ENCODE measurements around the gene PKN1.

PKN1 gene

DNA sequence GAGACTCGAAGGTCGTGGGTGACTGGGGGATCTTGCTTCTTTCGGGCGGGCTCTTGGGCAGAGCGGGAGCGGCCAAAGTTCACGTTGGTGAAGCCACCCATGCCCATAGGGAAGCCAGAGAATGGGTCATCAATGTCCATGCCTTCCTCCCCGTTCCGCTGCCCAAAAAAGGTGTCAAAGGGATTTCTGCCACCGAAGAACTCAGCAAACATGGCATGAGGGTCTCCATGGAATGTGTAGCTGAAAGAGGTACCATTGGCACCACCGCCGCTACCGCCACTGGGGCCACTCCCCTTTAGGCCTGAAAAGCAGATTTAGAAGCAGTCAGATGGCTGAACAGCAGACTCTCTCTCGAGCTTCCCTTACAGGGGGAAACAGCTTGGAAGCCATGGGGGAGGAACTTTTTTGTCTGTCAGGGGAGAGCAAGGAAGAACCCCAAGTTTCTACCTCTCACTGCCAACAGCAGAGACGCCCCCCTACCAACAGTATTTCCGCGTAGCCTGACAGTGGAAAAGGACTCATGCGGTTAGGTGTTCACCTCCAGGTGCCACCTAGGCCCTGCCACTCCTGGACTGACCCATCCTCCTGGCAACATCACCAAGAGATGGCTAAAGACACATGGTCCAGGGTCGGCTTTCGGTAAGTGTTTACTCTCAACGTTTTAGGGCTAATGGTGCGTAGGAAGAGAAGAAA, 83.8 kb downstream of the PKN1 start:
- no peak for DNase-seq

DNA sequence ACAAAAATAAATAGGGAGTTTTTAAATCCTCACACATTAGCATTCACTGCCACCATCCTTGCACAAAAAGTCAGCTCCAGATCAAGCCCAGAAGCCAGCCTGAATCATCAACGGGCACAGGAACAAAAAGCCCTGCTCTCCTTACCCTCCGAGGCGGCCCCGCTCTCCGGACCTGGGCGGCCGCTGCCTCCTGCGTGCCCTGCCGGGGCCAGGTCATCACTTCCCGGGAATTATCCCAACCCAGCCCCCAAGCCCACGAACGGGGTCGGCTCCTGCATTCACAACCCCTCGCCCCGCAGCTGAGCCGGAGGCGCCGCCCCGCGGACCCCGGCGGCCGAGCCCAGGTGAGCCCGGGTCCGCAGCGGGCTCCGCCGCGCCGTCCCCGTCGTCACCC, 84.3 kb downstream of the PKN1 start:
- no peak for DNase-seq

DNA sequence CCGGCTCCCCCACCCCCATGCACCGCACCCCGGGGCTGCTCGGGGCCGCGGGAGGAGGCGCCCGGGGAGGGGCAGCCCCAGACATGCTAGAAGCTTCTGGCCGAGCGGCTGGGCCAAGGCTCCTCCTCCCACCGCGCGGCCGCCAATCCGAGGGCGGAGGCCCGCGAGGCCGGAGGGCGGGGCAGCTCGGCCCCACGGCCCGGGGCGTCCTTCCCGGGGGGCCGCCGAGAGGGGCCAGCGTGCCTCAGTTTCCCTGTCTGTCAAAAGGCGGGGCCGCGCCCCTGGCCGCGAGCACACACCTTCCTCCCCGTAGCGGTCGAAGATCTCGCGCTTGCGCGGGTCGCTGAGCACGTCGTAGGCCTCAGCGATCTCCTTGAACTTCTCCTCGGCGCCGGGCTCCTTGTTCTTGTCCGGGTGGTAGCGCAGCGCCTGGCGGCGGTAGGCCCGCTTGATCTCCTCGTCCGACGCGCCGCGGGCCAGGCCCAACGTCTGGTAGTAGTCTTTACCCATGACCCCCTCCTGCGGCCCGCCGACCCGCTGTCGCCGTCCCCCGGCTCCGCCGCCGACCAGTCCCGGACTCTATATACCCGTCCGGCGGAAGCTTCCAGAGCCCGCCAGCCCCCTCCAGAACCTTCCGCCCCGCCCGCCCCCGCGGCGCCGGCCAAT, 84.9 kb downstream of the PKN1 start, which contains the start of gene DNAJB1:
TSS of gene DNAJB1 (minus strand) at position 558 of the 666 bp plus-strand sequence. CDS start at position 510, 48 bp downstream.
- peak; percentile 77 to 80 for DNase-seq

DNA sequence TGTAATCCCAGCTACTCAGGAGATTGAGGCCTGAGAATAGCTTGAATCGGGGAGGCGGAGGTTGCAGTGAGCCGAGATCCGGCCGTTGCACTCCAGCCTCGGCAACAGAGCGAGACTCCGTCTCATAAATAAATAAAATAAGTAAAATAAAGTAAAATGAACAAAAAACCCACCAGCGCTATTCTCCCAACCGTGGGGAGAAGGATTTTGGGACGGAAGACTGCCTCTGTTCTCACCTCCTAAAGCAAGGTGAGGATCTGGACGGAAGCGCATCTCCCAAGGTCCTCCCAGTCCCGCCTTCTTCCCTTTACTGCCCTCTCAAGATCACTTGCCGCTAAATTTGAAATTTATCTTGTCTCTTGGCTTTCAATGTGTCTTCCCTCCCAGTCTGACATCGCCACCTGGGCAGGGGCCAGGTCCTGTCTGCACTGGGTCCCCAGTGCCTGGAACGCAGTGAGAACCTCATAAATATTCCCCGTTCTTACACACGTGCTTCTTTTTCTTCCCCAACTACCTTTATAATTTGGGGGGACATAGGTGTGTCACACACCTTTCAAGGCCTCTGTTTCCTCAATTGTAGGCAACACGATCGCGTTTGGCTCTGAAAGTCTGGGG, 86.2 kb downstream of the PKN1 start:
- no peak for DNase-seq

DNA sequence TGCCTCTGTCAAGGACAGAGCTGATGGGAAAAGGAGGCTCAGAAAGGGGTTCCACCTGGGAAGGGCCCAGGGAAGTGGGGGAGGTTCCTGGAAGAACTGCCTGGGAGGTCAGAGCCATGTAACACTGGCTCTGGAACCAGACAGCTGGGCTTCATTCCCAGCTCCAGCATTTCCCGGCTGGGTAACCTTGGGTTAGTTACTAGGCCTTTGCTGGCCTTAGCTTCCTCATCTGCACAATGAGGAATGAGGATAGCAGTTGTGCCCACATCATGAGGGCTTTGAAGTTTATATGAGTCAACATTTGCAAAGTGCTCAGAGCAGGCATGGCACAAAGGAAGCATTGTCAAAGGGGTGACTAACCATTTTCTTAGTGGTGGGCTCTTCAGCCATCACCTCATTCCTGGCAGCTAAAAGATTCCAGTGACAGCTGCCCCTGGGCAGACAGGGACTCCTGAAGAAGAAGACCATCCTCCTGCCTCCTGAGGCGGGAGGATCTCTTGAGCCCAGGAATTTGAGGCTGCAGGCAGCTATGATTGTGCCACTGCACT, 86.8 kb downstream of the PKN1 start:
- DNase-seq: peak; percentile 70 to 80

DNA sequence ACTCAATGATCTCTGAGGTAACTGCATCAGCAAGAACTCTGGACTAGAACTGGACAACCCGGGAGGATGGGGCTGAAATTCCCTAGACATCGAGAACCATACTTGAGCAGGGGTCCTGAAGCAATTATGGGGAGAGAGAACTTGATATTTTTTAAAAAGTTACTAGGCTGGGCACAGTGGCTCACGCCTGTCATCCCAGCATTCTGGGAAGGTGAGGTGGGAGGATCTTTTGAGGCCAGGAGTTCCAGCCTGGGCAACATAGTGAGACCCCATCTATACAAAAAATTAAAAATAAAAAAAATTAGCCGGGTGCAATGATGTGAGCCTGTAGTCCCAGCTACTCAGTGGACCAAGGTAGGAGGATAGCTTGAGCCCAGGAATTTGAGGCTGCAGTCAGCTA, 87.4 kb downstream of the PKN1 start:
- no peak for DNase-seq

All from inflammatory macrophage treated with lipopolysaccharide for 1 hour (primary cell).